ENCODE results near the gene TTC23. TPM values are rescaled to one million over a fixed set of nuclear protein-coding genes. Genes with fewer than 3 reads are reported as not detected.

The TTC23 gene
- total RNA-seq, 1 donor = 21.7 TPM

DNA sequence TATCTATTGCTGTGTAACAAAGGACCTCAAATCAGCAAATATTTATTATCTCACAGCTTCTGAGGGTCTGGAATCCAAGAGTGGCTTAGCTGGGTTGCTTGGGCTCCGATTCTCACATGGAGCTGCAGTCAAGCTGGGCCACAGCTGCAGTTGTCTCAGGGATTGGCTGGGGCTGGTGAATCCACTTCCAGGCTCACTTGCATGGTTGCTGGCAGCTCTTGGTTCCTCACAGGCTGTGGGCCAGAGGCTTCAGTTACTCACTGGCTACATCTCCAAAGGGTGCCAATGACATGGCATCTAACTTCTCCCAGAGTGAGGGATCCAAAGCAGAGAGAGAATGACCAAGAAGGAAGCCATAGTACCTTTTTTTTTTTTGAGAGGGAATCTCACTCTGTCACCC lies 158.4 kb downstream of the TTC23 start:
- Histone ChIP-seq H3K36me3 (ENCODE audit: insufficient read depth, low read length) (no peaks in the 10 kb centered on the region), H4K20me1 (ENCODE audit: insufficient read depth, low read length) (no peaks in the 10 kb centered on the region), H3K27ac (ENCODE audit: low read depth, low read length) (no peak overlapping the region), H3K9me3 (ENCODE audit: low read depth, low read length) (no peaks in the 10 kb centered on the region), H3K4me3 (ENCODE audit: insufficient read depth, low read length) (no peak overlapping the region), H3K79me2 (ENCODE audit: insufficient read depth, low read length) (no peaks in the 10 kb centered on the region), H3K27me3 (ENCODE audit: insufficient read depth, low read length) (no peaks in the 10 kb centered on the region), H3K4me2 (ENCODE audit: insufficient read depth, low read length) (no peak overlapping the region), H2AFZ (ENCODE audit: low read length) (no peak overlapping the region), H3K4me1 (ENCODE audit: insufficient read depth, low read length) (peaks cover 5% of the 10 kb centered on the region)
- TF ChIP-seq CTCF (IDR thresholded peaks at IDR 0.05; ENCODE audit: extremely low read depth, low read depth, low read length) = no peak
- no peak for DNase-seq (ENCODE audit: insufficient read length, low spot score, missing footprints)

DNA sequence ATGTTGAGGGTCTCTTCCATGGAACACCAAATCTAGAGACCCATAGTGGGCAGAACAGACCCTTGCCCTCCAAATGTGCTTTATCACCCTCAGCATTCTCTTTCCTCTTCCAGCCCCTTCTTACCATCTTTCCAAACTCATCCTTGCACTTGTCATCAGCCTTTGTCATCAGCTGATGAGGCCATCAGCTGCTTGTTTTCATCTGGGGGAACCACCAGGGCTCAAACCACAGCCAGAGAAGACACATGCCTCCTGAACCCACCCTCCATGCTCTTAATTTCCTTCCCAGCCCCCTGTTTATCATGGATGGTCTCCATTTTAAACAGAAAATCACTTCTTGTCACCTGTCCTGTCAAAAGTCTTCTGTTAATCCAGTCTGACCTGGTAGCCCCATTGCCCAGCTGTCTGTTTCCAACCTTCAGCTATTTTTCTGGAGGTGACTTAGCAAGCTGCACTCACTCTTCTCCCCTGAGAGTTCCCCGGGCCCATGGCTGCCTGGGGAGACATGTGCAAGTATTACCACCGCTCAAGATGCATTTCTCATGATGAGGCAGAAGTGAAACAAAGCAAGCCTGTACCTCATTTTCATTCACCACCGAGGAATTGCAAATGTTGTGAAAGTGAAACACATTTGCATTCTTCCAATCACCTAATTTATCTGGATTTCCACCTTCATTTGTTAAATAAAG lies 159.2 kb downstream of the TTC23 start:
- Histone ChIP-seq H2AFZ (ENCODE audit: low read length) (no peak overlapping the region), H3K27me3 (ENCODE audit: insufficient read depth, low read length) (no peaks in the 10 kb centered on the region), H3K4me3 (ENCODE audit: insufficient read depth, low read length) (no peak overlapping the region), H3K79me2 (ENCODE audit: insufficient read depth, low read length) (no peaks in the 10 kb centered on the region), H3K9me3 (ENCODE audit: low read depth, low read length) (no peaks in the 10 kb centered on the region), H3K4me1 (ENCODE audit: insufficient read depth, low read length) (peaks cover 13% of the 10 kb centered on the region), H3K4me2 (ENCODE audit: insufficient read depth, low read length) (no peak overlapping the region), H4K20me1 (ENCODE audit: insufficient read depth, low read length) (no peaks in the 10 kb centered on the region), H3K27ac (ENCODE audit: low read depth, low read length) (no peak overlapping the region), H3K36me3 (ENCODE audit: insufficient read depth, low read length) (no peaks in the 10 kb centered on the region)
- TF ChIP-seq CTCF (IDR thresholded peaks at IDR 0.05; ENCODE audit: extremely low read depth, low read depth, low read length) = no peak
- DNase-seq (ENCODE audit: insufficient read length, low spot score, missing footprints) = no peak

- H4K20me1 ChIP-seq (ENCODE audit: insufficient read depth, low read length) = no peaks in the 10 kb centered on the region
- peaks cover 15% of the 10 kb centered on the region for H3K4me1 ChIP-seq (ENCODE audit: insufficient read depth, low read length)
- no peak for TF ChIP-seq CTCF (IDR thresholded peaks at IDR 0.05; ENCODE audit: extremely low read depth, low read depth, low read length)
- no peaks in the 10 kb centered on the region for H3K9me3 ChIP-seq (ENCODE audit: low read depth, low read length)
- H3K79me2 ChIP-seq (ENCODE audit: insufficient read depth, low read length) = no peaks in the 10 kb centered on the region
- no peak overlapping the region for H3K4me2 ChIP-seq (ENCODE audit: insufficient read depth, low read length)
- peaks cover 4% of the 10 kb centered on the region for H3K27me3 ChIP-seq (ENCODE audit: insufficient read depth, low read length)
- H2AFZ ChIP-seq (ENCODE audit: low read length) = no peak overlapping the region
- H3K27ac ChIP-seq (ENCODE audit: low read depth, low read length) = no peak overlapping the region
- H3K36me3 ChIP-seq (ENCODE audit: insufficient read depth, low read length) = no peaks in the 10 kb centered on the region
- DNase-seq (ENCODE audit: insufficient read length, low spot score, missing footprints) = no peak
- no peak overlapping the region for H3K4me3 ChIP-seq (ENCODE audit: insufficient read depth, low read length)
Observed at GRCh38 chr15:99087405-99087943, 161.9 kb downstream of the TTC23 start.

DNA sequence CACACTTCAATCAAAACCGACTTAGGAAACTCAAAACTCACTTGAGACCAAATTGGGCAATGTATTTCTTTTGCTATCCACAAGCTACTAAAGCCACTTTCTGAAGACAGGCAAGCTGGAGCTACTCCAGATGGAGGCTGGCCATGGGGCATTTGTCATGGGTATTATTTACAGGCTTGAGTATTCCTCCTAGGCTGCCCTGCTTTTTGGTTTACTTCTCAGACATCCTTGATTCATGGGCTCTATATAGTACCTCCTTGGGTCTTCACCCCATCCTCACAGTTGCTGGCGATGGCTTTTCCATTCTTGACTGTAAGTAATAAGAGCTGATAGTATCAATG lies 163.1 kb downstream of the TTC23 start:
- no peak for DNase-seq (ENCODE audit: insufficient read length, low spot score, missing footprints)
- Histone ChIP-seq H3K9me3 (ENCODE audit: low read depth, low read length) (no peaks in the 10 kb centered on the region), H3K4me2 (ENCODE audit: insufficient read depth, low read length) (no peak overlapping the region), H3K79me2 (ENCODE audit: insufficient read depth, low read length) (no peaks in the 10 kb centered on the region), H2AFZ (ENCODE audit: low read length) (no peak overlapping the region), H3K27me3 (ENCODE audit: insufficient read depth, low read length) (peaks cover 6% of the 10 kb centered on the region), H3K27ac (ENCODE audit: low read depth, low read length) (no peak overlapping the region), H3K36me3 (ENCODE audit: insufficient read depth, low read length) (no peaks in the 10 kb centered on the region), H3K4me1 (ENCODE audit: insufficient read depth, low read length) (peaks cover 15% of the 10 kb centered on the region), H3K4me3 (ENCODE audit: insufficient read depth, low read length) (no peak overlapping the region), H4K20me1 (ENCODE audit: insufficient read depth, low read length) (no peaks in the 10 kb centered on the region)
- TF ChIP-seq CTCF (IDR thresholded peaks at IDR 0.05; ENCODE audit: extremely low read depth, low read depth, low read length) = no peak

Other genes with a start within 250 kb of the TTC23 start
- not detected in 2 replicates for gene PGPEP1L, start 241.8 kb downstream of the TTC23 start, total RNA-seq
- 4.0 and 4.4 TPM in 2 replicates for gene SYNM, start 144.5 kb downstream of the TTC23 start, total RNA-seq
- gene LRRC28, start 1.9 kb upstream of the TTC23 start, total RNA-seq = 32.6 and 32.7 TPM in 2 replicates

Measured in osteoblast (primary cell).